Measurements from ENCODE around the gene ASPG. TPM values are rescaled to one million over a fixed set of nuclear protein-coding genes. Genes with fewer than 3 reads are reported as not detected.

ASPG gene
- total and polyA plus RNA-seq, 2 donors (not counting 1 experiment from before 2014, with no cell fraction given) = not detected

- Histone ChIP-seq H3K79me2 (ENCODE audit: control insufficient read depth, insufficient read depth, low read length) (no peaks in the 10 kb centered on the region), H3K4me2 (ENCODE audit: extremely low read depth, insufficient read depth, low read length) (no peak overlapping the region), H2AFZ (ENCODE audit: low read length) (no peak overlapping the region), H3K27ac (ENCODE audit: insufficient read depth, low read length) (no peak overlapping the region), H3K9ac (ENCODE audit: insufficient read depth, low read length) (no peak overlapping the region), H3K27me3 (ENCODE audit: control insufficient read depth, insufficient read depth, low read length) (no peaks in the 10 kb centered on the region), H3K4me1 (ENCODE audit: control insufficient read depth, extremely low read depth, insufficient read depth, low read length) (no peaks in the 10 kb centered on the region), H3K9me3 (ENCODE audit: control insufficient read depth, insufficient read depth, low read depth, low read length) (no peaks in the 10 kb centered on the region), H3K4me3 (replicated peaks in 1 of 4; ENCODE audit: control extremely low read depth in 1 of 4, insufficient read depth in 1 of 4, low read depth in 3 of 4, low read length in 4 of 4) (no peak overlapping the region), H3K36me3 (ENCODE audit: control insufficient read depth, insufficient read depth, low read length) (no peaks in the 10 kb centered on the region), H4K20me1 (ENCODE audit: control insufficient read depth, extremely low read depth, insufficient read depth, low read length) (no peaks in the 10 kb centered on the region)
- DNase-seq (ENCODE audit: low read depth in 2 of 2) = no peak
- TF ChIP-seq CTCF (conservative IDR thresholded peaks at IDR 0.05 in 1 of 2, IDR thresholded peaks at IDR 0.05 in 1 of 2; ENCODE audit: low read depth in 1 of 2, low read length in 2 of 2) (no peak), EZH2 (IDR thresholded peaks at IDR 0.05; ENCODE audit: low read length, missing control alignments) (no peak)
These were observed 58.9 kb downstream of the ASPG start for GRCh38 chr14:104144453-104144790.

GRCh38 chr14:104144911-104145825, 59.7 kb downstream of the ASPG start:
- Histone ChIP-seq H2AFZ (ENCODE audit: low read length) (no peak overlapping the region), H4K20me1 (ENCODE audit: control insufficient read depth, extremely low read depth, insufficient read depth, low read length) (no peaks in the 10 kb centered on the region), H3K4me1 (ENCODE audit: control insufficient read depth, extremely low read depth, insufficient read depth, low read length) (no peaks in the 10 kb centered on the region), H3K4me3 (replicated peaks in 1 of 4; ENCODE audit: control extremely low read depth in 1 of 4, insufficient read depth in 1 of 4, low read depth in 3 of 4, low read length in 4 of 4) (no peak overlapping the region), H3K27ac (ENCODE audit: insufficient read depth, low read length) (no peak overlapping the region), H3K4me2 (ENCODE audit: extremely low read depth, insufficient read depth, low read length) (no peak overlapping the region), H3K79me2 (ENCODE audit: control insufficient read depth, insufficient read depth, low read length) (no peaks in the 10 kb centered on the region), H3K9ac (ENCODE audit: insufficient read depth, low read length) (no peak overlapping the region), H3K36me3 (ENCODE audit: control insufficient read depth, insufficient read depth, low read length) (no peaks in the 10 kb centered on the region), H3K27me3 (ENCODE audit: control insufficient read depth, insufficient read depth, low read length) (no peaks in the 10 kb centered on the region), H3K9me3 (ENCODE audit: control insufficient read depth, insufficient read depth, low read depth, low read length) (no peaks in the 10 kb centered on the region)
- no peak for DNase-seq (ENCODE audit: low read depth in 2 of 2)
- no peak for TF ChIP-seq CTCF (conservative IDR thresholded peaks at IDR 0.05 in 1 of 2, IDR thresholded peaks at IDR 0.05 in 1 of 2; ENCODE audit: low read depth in 1 of 2, low read length in 2 of 2)
- no peak for TF ChIP-seq EZH2 (IDR thresholded peaks at IDR 0.05; ENCODE audit: low read length, missing control alignments)

GRCh38 chr14:104145826-104146601, 60.5 kb downstream of the ASPG start:
- Histone ChIP-seq H3K27me3 (ENCODE audit: control insufficient read depth, insufficient read depth, low read length) (no peaks in the 10 kb centered on the region), H3K4me3 (replicated peaks in 1 of 4; ENCODE audit: control extremely low read depth in 1 of 4, insufficient read depth in 1 of 4, low read depth in 3 of 4, low read length in 4 of 4) (no peak overlapping the region), H2AFZ (ENCODE audit: low read length) (no peak overlapping the region), H3K27ac (ENCODE audit: insufficient read depth, low read length) (no peak overlapping the region), H4K20me1 (ENCODE audit: control insufficient read depth, extremely low read depth, insufficient read depth, low read length) (no peaks in the 10 kb centered on the region), H3K9ac (ENCODE audit: insufficient read depth, low read length) (no peak overlapping the region), H3K79me2 (ENCODE audit: control insufficient read depth, insufficient read depth, low read length) (no peaks in the 10 kb centered on the region), H3K9me3 (ENCODE audit: control insufficient read depth, insufficient read depth, low read depth, low read length) (no peaks in the 10 kb centered on the region), H3K4me1 (ENCODE audit: control insufficient read depth, extremely low read depth, insufficient read depth, low read length) (no peaks in the 10 kb centered on the region), H3K4me2 (ENCODE audit: extremely low read depth, insufficient read depth, low read length) (no peak overlapping the region), H3K36me3 (ENCODE audit: control insufficient read depth, insufficient read depth, low read length) (no peaks in the 10 kb centered on the region)
- DNase-seq (ENCODE audit: low read depth in 2 of 2) = no peak
- no peak for TF ChIP-seq CTCF (conservative IDR thresholded peaks at IDR 0.05 in 1 of 2, IDR thresholded peaks at IDR 0.05 in 1 of 2; ENCODE audit: low read depth in 1 of 2, low read length in 2 of 2)
- TF ChIP-seq EZH2 (IDR thresholded peaks at IDR 0.05; ENCODE audit: low read length, missing control alignments) = no peak
